IMR-90 (cell line): ENCODE measurements around the gene STX7. TPM values are rescaled to one million over a fixed set of nuclear protein-coding genes. Genes with fewer than 3 reads are reported as not detected.

Experiments used
- ATAC-seq: fragments of 200-7000 bp; cut with Tn5 transposase; 2 replicates; pipeline ENCODE4 v1.9.1; 2020; ENCODE audit warnings: low read depth, mild to moderate bottlenecking, moderate library complexity
- BruUV-seq: library from RNA; stranded (reverse); fragments of 400-500 nt; replicated peaks from 2 replicates; lab custom pipeline; 2021; lab: Mats Ljungman, UMichigan
- CTCF ChIA-PET: fragments of 300-600 bp; formaldehyde crosslinking; extraction: SDS; loops from one replicate; lab custom pipeline; 2021; ENCODE audit warnings: antibody characterized with exemption; lab: Yijun Ruan, JAX
- POLR2A ChIA-PET: fragments of 300-600 bp; sonication (Branson Sonifier 250); formaldehyde crosslinking; loops from one replicate; lab custom pipeline; 2022; ENCODE audit warnings: antibody characterized with exemption; ENCODE audit not compliant: unreplicated experiment; lab: Charles Lee
- DNase-seq: peaks from one replicate; pipeline ENCODE4 v3.0.0; 2013
- H2AFZ ChIP-seq: replicated peaks from 2 replicates; pipeline ENCODE3; 2013; ENCODE audit warnings: low read length, mild to moderate bottlenecking; ENCODE audit not compliant: poor library complexity
- H2AK5ac ChIP-seq: 2 replicates; pipeline ENCODE4 v1.6.1; 2013; ENCODE audit warnings: low read depth, low read length, inconsistent platforms
- H2AK9ac ChIP-seq: replicated peaks from 2 replicates; pipeline ENCODE3; 2013; ENCODE audit warnings: mild to moderate bottlenecking, low read depth, low read length, moderate library complexity; ENCODE audit not compliant: poor library complexity
- H2BK120ac ChIP-seq: 2 replicates; pipeline ENCODE4 v1.6.1; 2013; ENCODE audit warnings: low read depth, low read length, inconsistent platforms
- H2BK15ac ChIP-seq: 3 replicates; pipeline ENCODE4 v1.6.1; 2013; ENCODE audit warnings: low read depth, low read length, inconsistent platforms
- H2BK20ac ChIP-seq: 2 replicates; pipeline ENCODE4 v1.6.1; 2013; ENCODE audit warnings: low read depth, mild to moderate bottlenecking, inconsistent platforms, low read length, moderate library complexity
- H2BK5ac ChIP-seq: 2 replicates; pipeline ENCODE4 v1.6.1; 2013; ENCODE audit warnings: mild to moderate bottlenecking, low read depth, low read length, inconsistent platforms; ENCODE audit not compliant: poor library complexity, severe bottlenecking
- H3K14ac ChIP-seq: replicated peaks from 2 replicates; pipeline ENCODE4 v1.6.1; 2013; ENCODE audit warnings: low read depth, low read length, inconsistent platforms
- H3K18ac ChIP-seq: 2 replicates; pipeline ENCODE4 v1.6.1; 2013; ENCODE audit warnings: low read depth, low read length, control low read depth
- H3K23ac ChIP-seq: 2 replicates; pipeline ENCODE4 v1.6.1; 2013; ENCODE audit warnings: low read depth, low read length, inconsistent platforms
- H3K27ac ChIP-seq: 2 replicates; pipeline ENCODE4 v1.5.1; 2013; ENCODE audit warnings: mild to moderate bottlenecking, control low read depth, low read length; ENCODE audit not compliant: insufficient read depth
- H3K27me3 ChIP-seq: 2 replicates; pipeline ENCODE4 v1.6.1; 2013; ENCODE audit warnings: low read length; ENCODE audit not compliant: control insufficient read depth, insufficient read depth
- H3K36me3 ChIP-seq: 2 replicates; pipeline ENCODE4 v1.6.1; 2013; ENCODE audit warnings: low read length, mixed read lengths; ENCODE audit not compliant: control insufficient read depth, insufficient read depth
- H3K4ac ChIP-seq: 2 replicates; pipeline ENCODE4 v1.6.1; 2013; ENCODE audit warnings: low read depth, low read length, inconsistent platforms
- H3K4me1 ChIP-seq: 2 replicates; pipeline ENCODE4 v1.6.1; 2013; ENCODE audit warnings: low read length, mixed read lengths; ENCODE audit not compliant: control insufficient read depth, insufficient read depth
- H3K4me2 ChIP-seq: 2 replicates; pipeline ENCODE4 v1.6.1; 2013; ENCODE audit warnings: low read depth, mild to moderate bottlenecking, control low read depth, low read length, moderate library complexity
- H3K4me3 ChIP-seq: 2 replicates; pipeline ENCODE4 v1.5.1; 2013; ENCODE audit warnings: low read depth, mild to moderate bottlenecking, control low read depth, low read length, moderate library complexity; ENCODE audit not compliant: insufficient read depth
- H3K56ac ChIP-seq: 2 replicates; pipeline ENCODE4 v1.6.1; 2013; ENCODE audit warnings: low read length, inconsistent platforms; ENCODE audit not compliant: insufficient read depth; ENCODE audit errors: extremely low read depth
- H3K79me1 ChIP-seq, 2 experiments: 2 replicates each; pipeline ENCODE4 v1.6.1; 2013; ENCODE audit warnings: low read length in 2 of 2, inconsistent platforms in 1 of 2, low read depth in 1 of 2
- H3K9ac ChIP-seq: 2 replicates; pipeline ENCODE4 v1.6.1; 2013; ENCODE audit warnings: low read depth, low read length, control low read depth
- H3K9me1 ChIP-seq: 2 replicates; pipeline ENCODE4 v1.6.1; 2013; ENCODE audit warnings: low read length, inconsistent platforms; ENCODE audit not compliant: insufficient read depth
- H3K9me3 ChIP-seq: 2 replicates; pipeline ENCODE4 v1.6.1; 2013; ENCODE audit warnings: low read length; ENCODE audit not compliant: control insufficient read depth, insufficient read depth
- H4K20me1 ChIP-seq: 2 replicates; pipeline ENCODE4 v1.6.1; 2013; ENCODE audit warnings: low read length, inconsistent platforms; ENCODE audit not compliant: insufficient read depth
- H4K5ac ChIP-seq: 2 replicates; pipeline ENCODE4 v1.6.1; 2013; ENCODE audit warnings: mild to moderate bottlenecking, low read depth, low read length, control low read depth
- H4K8ac ChIP-seq, 2 experiments: 2 replicates each; pipeline ENCODE4 v1.6.1; 2013; ENCODE audit warnings: low read depth in 2 of 2, low read length in 2 of 2, control low read depth in 1 of 2, inconsistent platforms in 1 of 2
- H4K91ac ChIP-seq: 2 replicates; pipeline ENCODE4 v1.6.1; 2013; ENCODE audit warnings: low read depth, low read length, inconsistent platforms; ENCODE audit not compliant: insufficient read depth
- BHLHE40 ChIP-seq: fragments of 150-350 bp; IDR thresholded peaks from 2 replicates; pipeline ENCODE4 v1.6.1; 2016; ENCODE audit warnings: mild to moderate bottlenecking, low read depth, low read length
- CEBPB ChIP-seq: IDR thresholded peaks from 2 replicates; pipeline ENCODE4 v1.6.1; 2012; ENCODE audit warnings: low read depth, low read length, improper control_type of control experiment
- CHD1 ChIP-seq: IDR thresholded peaks from 2 replicates; pipeline ENCODE4 v1.6.1; 2012; ENCODE audit warnings: low read depth, low read length, improper control_type of control experiment
- FOS ChIP-seq: fragments of 150-350 bp; IDR thresholded peaks from 2 replicates; pipeline ENCODE4 v1.6.1; 2016; ENCODE audit warnings: low read depth, low read length
- MAFK ChIP-seq: IDR thresholded peaks from 2 replicates; pipeline ENCODE4 v1.6.1; 2012; ENCODE audit warnings: low read depth, low read length, improper control_type of control experiment
- MXI1 ChIP-seq: IDR thresholded peaks from 2 replicates; pipeline ENCODE4 v1.6.1; 2012; ENCODE audit warnings: low read depth, mild to moderate bottlenecking, low read length, moderate library complexity, borderline replicate concordance
- POLR2A ChIP-seq: IDR thresholded peaks from 2 replicates; pipeline ENCODE4 v1.6.1; 2012; ENCODE audit warnings: mild to moderate bottlenecking, low read depth, low read length
- SMC3 ChIP-seq: fragments of 150-350 bp; IDR thresholded peaks from 2 replicates; pipeline ENCODE4 v1.6.1; 2016; ENCODE audit warnings: low read depth, mild to moderate bottlenecking, antibody characterized with exemption, low read length, moderate library complexity
- WGBS, 2 experiments: methylation state at CpG; one replicate each; pipeline versions ENCODE4 v1.1.5 to v1.1.7; 2013; ENCODE audit warnings: missing lambda C conversion rate in 2 of 2; ENCODE audit not compliant: insufficient read length in 1 of 2; ENCODE audit errors: extremely low coverage in 2 of 2; 5-methylcytosine and 5-hydroxymethylcytosine counted together
- dilution Hi-C: fragments of 300-500 bp; cut with HindIII; formaldehyde crosslinking; loops from one replicate; pipeline ENCODE4 v1.14.3; 2018; ENCODE audit warnings: low sequenced_read_pairs; ENCODE audit not compliant: unreplicated experiment
- in situ Hi-C: fragments of 300-500 bp; cut with MboI; formaldehyde crosslinking; loops from 3 replicates; pipeline ENCODE4 v1.14.3; 2019; ENCODE audit warnings: low sequenced_read_pairs, inconsistent platforms, mixed read lengths
- intact Hi-C: fragments of 100-400 bp; cut with micrococcal nuclease; formaldehyde crosslinking; loops from 2 replicates; pipeline ENCODE4 v1.10.0; 2022
- polyA plus RNA-seq, 3 experiments: library from polyadenylated mRNA; depleted of rRNA; stranded (reverse); fragments of >200 nt; gene quantifications; 2 replicates each; pipeline ENCODE4 v1.2.3, GENCODE V29; 2012; ENCODE audit warnings: low replicate concordance in 1 of 3
- total RNA-seq: library from RNA; depleted of rRNA; stranded (reverse); fragments of >200 nt; gene quantifications from 2 replicates; pipeline ENCODE4 v1.2.3, GENCODE V29; 2012
- TF ChIP-seq, protein P1 (sequence below): conservative IDR thresholded peaks from 2 replicates; pipeline ENCODE4 v1.5.1; 2012; ENCODE audit warnings: mild to moderate bottlenecking, low read depth, low read length, improper control_type of control experiment

Gene STX7
- total and polyA plus RNA-seq, 2 of the 4 experiments (the other 2 are of a cell fraction) = 16.5 to 35.1 TPM

DNA sequence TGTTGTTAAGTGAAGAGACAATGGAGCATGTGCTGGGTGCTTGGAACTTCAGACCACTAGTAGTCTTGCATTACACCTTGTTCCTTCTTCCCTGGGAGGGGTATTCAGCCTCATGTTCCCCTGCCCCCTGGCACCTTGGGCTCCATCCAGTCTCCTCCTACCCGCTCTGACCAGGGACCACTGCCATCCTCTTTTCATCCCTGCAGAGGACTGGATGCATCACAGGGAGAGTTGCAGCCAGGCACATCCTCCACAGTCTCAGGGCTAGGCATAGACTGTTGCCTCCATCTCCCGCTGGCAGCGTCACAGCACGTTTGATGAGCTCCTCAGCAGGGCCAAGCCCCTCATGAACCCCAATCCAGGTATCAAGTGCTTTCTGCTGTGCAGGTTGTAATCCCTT, 38.3 kb upstream of the STX7 start:
- Histone ChIP-seq H2BK5ac (no peak overlapping the region), H3K9me1 (0 out of 2 replicates have a peak, but pooled peaks cover 4% of the 10 kb centered on the region), H3K79me1 (no peaks in the 10 kb centered on the region), H2BK15ac (no peak overlapping the region), H3K4me3 (no peak overlapping the region), H3K4me1 (no peaks in the 10 kb centered on the region), H3K18ac (no peak overlapping the region), H3K23ac (no peak overlapping the region), H4K20me1 (no peaks in the 10 kb centered on the region), H3K14ac (no peak overlapping the region), H4K91ac (no peak overlapping the region), H2AK5ac (no peak overlapping the region), H3K4me2 (no peak overlapping the region), H3K9ac (no peak overlapping the region), H3K27me3 (peaks cover 45% of the 10 kb centered on the region), H4K8ac (no peak overlapping the region), H2AFZ (no peak overlapping the region), H2AK9ac (no peak overlapping the region), H3K36me3 (no peaks in the 10 kb centered on the region), H3K56ac (no peak overlapping the region), H3K9me3 (no peaks in the 10 kb centered on the region), H2BK20ac (no peak overlapping the region), H4K5ac (no peak overlapping the region), H2BK120ac (no peak overlapping the region), H3K4ac (no peak overlapping the region), H3K27ac (no peak overlapping the region)
- TF ChIP-seq FOS (no peak), SMC3 (no peak), MXI1 (no peak), CHD1 (no peak), CEBPB (no peak), MAFK (no peak), POLR2A (no peak), BHLHE40 (no peak)
- TF ChIP-seq, protein P1, sequence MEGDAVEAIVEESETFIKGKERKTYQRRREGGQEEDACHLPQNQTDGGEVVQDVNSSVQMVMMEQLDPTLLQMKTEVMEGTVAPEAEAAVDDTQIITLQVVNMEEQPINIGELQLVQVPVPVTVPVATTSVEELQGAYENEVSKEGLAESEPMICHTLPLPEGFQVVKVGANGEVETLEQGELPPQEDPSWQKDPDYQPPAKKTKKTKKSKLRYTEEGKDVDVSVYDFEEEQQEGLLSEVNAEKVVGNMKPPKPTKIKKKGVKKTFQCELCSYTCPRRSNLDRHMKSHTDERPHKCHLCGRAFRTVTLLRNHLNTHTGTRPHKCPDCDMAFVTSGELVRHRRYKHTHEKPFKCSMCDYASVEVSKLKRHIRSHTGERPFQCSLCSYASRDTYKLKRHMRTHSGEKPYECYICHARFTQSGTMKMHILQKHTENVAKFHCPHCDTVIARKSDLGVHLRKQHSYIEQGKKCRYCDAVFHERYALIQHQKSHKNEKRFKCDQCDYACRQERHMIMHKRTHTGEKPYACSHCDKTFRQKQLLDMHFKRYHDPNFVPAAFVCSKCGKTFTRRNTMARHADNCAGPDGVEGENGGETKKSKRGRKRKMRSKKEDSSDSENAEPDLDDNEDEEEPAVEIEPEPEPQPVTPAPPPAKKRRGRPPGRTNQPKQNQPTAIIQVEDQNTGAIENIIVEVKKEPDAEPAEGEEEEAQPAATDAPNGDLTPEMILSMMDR = no peak
- BruUV-seq = no TSS peak
- ChIA-PET CTCF (no interaction called here), POLR2A (no interaction called here)
- intact Hi-C loops = no loop called here
- 62% methylated on average over 3 of the region's 4 CpGs; no CpG with 5 or more reads in 1 of the 2 experiments for WGBS, 2 experiments
- in situ Hi-C loops = no loop called here
- DNase-seq = no peak
- dilution Hi-C loops = no loop called here
- no peak for ATAC-seq
